HG02588 (cell line): ENCODE measurements around the gene NOTCH2.

Source experiments
- ATAC-seq: cut with Tn5 transposase; IDR thresholded peaks from one replicate; pipeline ENCODE4 v1.9.1; 2021; ENCODE audit warnings: mild to moderate bottlenecking, moderate library complexity; ENCODE audit not compliant: unreplicated experiment

The NOTCH2 gene

DNA sequence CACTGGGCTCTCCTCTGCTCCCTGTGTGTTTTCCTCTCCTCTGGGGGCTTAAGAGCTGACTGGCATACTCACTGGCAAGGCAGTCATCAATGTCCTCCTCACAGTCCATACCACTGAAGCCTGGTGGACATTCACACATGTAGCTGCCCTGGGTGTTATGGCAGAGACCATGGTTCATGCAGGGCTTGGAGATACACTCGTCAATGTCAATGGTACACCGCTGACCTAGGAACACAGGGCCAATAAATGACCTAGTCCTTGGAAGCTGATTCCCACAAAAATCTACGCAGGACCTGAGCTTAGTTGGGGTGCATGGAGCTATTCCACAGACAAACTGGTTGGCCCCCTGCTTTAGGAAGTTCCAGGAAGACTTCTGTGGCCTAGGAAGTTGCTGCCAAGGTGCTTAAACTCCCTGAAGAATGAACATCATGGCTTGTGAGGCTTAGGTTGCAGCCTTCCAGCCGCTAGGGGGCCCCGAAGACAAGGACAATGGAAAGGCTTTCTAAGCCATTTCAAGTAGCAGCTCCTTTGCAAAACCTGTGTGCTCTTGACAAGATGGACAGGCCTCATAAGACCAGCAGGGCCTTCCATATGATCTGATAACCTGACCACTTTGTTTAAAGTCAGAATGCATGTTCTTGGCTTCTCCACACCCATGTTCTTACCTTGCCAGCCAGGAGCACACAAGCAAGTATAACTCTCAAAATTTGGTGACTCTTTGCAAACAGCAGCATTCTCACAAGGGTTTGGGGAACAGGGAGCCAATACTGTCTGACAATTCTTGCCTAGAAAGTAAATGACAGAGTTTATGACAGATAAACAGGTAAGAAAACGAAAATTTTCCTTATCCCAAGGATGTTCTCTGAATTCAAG, 120.9 kb downstream of the NOTCH2 start:
- ATAC-seq = peak; percentile 74

DNA sequence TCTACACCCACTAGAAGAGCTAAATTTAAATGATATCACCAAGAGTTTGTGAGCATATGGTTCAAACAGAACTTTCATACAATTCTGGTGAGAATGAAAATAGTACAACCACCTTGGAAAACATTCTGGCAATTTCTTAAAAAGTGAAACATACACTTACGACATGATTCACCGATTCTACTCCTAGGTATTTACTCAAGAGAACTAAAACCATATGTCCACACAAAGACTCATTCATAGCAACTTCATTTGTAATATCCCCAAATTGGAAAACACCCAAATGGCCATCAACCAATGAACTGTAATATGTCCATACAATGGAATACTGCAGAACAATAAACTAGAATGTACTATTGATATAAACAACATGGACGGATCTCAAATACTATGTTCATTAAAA, 122.0 kb downstream of the NOTCH2 start:
- no peak for ATAC-seq

DNA sequence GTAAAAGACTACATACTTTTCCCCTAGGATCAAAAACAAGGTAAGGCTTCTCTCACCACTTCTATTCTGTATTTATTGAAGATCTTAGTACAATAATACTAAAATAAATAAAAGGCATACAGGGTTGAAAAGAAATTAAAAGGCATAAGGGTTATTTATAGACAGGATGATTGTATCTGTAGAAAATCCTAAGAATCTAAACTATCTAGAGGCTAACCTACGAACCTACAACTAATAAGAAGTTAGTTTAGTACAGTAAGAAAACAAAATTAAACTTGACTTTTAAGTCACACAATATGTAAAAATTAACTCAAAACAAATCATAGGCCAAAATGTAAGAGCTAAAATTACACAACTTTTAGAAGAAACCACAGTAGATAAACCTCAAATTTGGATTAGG, 122.7 kb downstream of the NOTCH2 start:
- ATAC-seq = no peak

DNA sequence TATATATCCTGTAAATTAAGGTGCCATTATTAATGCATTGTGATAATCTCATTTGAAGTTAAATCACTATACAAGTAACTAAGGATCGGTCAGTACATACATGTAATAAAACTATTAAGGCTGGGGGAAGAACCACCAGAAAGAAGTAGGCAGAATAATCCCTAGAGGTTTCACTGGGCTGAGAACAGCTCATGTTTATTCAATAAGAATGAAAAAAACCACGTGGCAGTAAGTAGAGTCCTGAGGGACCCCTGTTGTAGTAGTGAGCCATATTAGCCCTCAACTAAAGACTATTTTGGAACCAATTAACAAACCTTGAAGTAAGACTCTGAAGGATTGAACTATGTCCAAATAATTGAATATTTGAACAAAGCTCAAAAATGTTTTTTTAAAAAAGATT, 126.2 kb downstream of the NOTCH2 start:
- ATAC-seq = no peak

DNA sequence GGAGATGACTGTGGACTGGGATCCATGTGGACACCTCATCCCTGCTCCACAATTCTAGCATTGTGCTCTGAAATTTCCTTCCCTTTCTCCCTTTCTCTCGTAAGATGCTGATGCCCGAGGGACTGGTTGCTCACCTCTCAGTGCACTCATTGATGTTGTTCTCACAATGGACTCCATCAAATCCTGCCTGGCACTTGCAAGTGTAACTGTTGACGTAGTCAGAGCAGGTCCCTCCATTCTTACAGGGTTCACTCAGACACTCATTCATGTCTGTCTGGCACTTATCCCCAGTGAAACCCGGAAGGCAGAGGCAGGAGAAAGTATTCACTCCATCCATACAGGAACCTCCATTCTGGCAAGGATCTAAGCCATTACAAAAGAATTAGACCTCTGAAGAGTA, 128.1 kb downstream of the NOTCH2 start:
- no peak for ATAC-seq

DNA sequence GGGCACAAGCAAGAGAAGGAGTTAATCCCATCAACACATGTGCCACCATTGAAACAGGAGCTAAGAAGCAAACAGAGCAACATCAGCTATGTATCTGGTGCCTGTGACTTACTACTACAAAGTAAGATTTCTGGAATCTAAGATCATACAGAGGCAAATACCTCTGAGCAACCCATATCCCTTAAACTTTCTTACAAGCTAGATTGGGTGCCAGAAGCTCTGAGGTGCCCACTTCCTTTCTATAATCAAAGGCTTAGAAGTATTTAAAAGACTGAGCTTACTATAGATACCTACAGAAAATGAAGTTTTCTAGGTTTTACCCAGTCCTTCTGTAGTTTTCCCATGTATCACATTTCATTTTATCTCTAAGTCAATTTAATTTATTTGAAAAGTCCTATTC, 128.8 kb downstream of the NOTCH2 start:
- no peak for ATAC-seq

DNA sequence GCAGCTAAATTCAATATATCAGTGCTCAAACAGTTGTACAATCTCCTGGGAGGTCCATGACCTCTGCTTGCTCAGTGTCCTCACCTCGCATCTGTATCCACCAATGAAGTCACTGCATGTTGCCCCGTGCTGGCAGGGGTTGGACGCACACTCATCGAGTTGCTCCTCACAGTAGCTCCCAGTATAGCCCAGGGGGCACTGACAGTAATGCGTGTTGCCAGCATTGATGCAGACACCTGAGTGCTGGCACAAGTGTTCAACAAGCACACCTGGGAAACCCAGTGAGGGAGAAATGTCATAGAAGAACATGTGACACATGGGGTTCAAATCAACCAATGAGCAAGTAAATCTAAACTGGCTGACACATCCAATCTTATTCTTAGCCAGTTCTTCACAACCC, 132.3 kb downstream of the NOTCH2 start:
- no peak for ATAC-seq

DNA sequence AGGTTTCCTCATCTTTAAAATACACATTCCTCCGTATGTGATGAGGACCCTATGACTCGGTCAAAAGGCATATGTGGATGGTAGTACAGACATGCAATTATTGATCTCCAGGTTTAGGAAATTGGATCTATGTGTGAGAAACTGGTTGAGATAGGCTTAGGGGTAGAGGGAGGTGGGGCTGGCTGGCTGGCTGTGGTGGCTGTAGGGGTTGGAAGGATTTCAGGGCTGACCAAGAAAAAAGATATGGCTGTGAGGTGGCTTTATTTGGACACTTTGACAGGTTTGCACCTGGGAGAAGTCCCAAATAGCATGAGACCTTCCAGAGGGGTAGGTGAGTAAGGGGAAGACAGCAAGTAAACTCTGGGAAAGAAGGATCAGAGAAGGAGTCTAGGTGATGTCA, 133.5 kb downstream of the NOTCH2 start:
- ATAC-seq = no peak

DNA sequence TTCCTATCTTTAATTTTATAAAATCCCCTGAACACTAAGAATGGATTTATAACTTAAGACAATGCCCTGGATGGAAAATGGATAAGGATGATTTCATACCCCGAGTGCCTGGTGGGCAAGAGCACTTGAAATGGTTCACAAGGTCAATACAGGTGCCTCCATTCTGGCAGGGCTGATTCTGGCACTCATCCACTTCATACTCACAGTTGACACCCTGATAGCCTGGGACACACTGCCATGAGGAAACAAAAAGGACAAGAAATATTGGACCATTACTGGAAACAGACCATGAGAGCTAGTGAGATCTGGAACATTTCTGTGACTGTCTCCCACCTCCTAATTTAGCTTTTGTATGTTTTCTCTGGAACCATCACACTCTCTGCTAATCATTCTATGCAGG, 134.1 kb downstream of the NOTCH2 start:
- ATAC-seq = no peak

DNA sequence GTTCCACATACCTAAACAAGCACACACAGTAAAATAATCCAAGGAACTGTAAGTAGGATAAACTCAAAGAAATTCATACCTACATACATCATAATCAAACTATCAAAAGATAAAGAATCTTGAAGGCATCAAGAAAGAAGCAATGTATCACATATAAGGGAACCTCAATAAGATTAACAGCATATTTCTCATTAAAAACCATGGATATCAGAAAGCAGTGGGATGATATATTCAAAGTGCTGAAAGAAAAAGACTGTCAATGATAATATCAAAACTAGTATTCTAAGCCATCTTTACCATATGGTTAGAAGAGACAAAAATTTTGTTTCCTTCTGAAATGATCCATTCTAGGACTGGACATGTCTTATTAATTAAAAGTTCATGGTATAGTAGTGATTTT, 136.1 kb downstream of the NOTCH2 start:
- no peak for ATAC-seq

DNA sequence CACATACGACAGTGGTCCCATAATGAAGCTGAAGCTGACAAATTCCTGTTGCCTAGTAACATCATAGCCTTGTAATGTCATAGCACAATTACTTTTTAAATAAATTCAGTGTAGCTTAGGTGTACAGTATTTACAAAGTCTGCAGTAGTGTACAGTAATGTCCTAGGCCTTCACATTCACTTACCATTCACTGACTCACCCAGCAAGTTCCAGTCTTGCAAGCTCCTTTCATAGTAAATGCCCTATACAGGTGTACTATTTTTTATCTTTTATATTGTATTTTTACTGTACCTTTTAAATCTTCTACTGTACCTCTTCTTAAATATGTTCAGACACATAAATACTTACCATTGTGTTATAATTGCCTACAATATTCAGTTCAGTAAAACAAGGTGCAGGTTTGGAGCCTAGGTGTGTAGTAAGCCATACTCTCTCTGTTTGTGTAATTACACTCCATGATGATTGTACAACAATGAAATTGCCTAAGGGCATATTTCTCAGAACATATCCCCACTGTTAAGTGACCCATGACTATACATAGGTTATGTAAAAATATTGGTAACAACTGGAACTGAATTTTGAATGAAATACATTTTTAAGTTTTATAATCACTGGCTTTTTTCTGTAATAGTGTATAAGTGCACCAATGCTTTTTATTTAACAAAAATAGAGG, 139.7 kb downstream of the NOTCH2 start:
- ATAC-seq = no peak

DNA sequence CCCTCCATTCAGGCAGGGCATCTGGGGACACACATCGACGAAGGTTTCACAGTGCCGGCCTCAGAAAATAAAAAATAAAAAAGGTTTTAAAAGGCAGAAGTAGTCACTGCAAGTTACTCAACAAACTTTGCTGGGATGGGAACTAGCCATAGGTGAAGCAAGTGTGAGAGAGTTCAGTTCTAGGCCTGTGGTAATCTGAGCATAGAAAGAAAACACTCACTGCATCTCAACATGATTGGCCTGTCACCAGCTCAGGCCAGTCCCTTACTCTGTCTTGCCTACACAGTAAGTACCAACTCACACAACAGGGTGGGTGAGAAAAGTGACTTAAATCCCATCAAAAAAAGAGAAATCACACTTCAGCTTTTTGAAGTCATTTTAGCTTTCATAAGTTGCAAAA, 142.9 kb downstream of the NOTCH2 start:
- ATAC-seq = no peak

DNA sequence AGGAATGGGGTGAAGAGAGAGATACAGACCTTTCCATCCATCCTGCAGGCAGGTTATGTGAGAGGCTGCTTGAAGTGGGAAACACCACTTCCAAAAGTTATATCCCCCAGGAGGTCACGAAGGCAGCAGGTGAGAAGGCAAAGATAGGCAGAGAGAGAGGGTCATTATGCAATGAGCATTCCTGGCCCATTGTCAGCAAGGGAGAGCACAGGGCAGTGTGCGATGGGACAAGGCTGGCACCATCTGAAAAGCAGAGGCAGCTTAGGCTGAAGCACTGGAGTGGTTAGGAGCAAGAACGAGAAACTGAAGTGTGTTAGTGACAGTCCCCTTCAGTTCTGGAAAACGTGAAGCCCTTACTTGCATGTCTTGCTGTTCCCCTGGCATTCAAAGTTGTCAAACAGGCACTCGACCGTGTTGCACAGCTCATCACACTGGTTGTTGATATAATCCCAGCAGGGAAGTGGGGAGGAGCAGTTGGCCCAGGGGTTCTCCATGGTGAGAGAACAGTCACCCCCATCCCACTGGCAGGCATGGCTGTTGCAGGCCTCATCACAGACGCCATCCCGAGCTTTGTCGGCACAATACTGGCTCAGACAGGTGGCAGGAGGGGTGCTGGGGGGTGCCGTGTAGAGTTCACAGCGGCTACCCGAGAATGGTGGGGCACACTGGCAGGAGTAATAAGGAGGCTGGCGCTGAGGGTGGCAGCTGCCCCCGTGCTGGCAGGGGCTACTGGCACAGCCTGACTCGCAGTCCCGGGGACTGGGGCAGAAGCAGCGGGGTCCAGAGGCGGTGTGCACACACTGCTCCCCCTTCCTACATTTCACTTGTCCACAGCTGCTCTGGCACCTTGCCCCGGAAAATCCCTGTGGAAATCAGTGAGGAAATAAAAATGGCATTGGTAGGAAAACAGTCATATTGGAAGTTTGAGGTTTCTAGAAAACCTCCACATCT, 144.2 kb downstream of the NOTCH2 start:
- no peak for ATAC-seq

DNA sequence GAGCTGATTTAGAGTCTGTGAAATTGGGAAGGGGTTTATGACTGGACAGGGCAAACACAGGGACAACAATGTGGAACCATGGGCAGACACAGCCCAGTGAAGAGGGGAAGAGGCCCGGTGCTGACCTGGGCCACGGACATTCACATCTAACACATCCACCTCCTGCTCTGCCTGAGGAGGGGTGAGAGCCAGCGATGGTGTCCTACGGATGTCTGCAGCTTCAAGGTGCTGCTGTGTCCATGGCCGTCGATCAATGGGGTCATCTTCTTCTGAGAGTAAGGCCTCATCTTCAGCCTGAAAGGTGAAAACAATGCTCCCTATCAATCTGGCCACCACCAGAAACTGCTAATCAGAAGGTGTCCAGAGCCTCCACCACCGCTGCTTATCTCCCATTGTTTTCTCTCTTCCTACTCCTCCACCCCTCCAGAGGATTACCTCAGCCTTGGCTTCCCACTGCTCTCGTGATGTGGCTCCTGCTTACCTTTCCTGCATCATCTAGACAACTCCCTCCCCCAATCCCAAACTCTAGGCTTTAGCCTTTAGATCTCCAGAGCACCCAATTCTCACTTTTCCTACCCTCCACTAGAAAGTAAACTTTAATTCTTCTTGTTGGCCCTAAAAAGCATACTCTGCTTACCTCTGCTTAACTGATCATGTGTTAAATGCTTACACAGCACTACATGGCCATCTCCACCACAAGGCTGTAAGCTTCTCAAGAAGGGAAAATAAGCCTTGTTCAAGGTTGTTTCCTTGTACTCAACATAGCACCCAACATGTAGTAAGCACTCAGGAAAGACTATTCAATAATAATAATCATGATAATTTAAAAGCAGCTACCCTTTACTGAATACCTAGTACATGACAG, 149.1 kb downstream of the NOTCH2 start:
- ATAC-seq = no peak

DNA sequence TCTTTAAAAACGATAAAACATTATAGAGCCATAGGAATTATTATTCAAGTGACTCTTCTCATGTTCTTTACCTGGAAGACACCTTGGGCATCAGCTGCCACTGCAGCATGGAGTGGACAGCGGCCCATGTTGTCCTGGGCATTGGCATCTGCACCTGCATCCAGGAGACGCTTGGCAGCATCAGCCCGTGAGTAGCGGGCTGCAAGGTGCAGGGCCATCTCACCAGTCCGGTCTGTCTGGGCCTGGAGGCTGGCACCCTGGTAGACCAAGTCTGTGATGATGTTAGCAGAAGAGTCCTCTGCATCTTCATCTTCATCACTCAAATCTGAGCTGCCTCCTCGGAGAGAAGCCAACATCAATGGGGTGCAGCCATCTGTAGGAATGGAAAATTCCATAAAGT, 150.2 kb downstream of the NOTCH2 start:
- no peak for ATAC-seq

DNA sequence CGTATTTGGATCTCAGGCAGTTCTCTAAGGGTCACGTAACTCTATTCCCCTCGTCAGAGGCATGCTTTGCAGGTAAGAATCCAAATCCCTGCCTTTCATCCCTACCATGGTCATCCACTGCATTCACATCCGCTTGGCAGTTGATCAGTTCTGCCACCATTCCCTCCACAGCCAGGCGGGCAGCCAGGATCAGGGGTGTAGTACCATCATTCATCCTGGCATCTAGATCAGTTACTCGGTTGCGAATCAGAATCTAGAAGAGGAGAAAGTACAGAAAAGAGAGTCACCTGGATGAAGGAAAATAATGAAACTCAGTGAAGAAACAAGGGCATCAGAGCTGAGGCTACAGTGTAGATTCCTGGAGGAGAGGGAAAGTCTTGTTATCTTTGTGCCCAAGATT, 151.2 kb downstream of the NOTCH2 start:
- ATAC-seq = no peak

DNA sequence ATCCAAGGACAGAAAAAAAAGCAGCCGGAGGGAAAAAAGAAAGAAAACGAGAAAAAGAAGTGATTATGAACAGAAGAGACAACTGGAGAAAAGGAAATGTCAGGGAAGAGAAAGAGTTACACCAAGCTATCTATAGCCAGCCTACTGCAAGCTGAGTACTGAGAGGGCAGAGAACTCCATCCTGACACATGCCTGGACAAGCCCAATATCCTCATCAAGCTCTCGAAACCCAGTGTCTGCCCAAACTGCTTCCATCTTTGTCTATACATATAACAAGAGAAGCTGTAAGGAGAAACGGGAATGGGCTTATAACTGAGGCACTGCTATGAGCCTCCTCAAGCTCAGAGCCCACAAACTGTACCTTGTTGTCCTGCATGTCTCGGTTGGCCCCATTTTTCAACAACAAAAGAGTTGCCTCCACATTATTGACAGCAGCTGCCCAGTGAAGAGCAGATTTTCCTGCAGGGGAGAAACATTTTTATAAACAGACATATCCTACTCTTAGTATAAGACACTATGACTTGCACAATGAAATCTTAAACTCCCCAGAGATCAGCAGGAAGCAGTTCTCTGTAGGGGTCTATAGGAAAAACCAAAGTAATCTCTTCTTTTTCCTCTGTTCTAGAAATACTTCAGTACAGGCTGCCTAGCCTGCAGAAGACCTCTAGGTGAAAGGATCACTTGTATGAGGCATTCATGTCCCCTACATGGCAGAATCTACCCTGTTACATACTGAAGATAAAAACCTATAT, 152.0 kb downstream of the NOTCH2 start:
- ATAC-seq = no peak

DNA sequence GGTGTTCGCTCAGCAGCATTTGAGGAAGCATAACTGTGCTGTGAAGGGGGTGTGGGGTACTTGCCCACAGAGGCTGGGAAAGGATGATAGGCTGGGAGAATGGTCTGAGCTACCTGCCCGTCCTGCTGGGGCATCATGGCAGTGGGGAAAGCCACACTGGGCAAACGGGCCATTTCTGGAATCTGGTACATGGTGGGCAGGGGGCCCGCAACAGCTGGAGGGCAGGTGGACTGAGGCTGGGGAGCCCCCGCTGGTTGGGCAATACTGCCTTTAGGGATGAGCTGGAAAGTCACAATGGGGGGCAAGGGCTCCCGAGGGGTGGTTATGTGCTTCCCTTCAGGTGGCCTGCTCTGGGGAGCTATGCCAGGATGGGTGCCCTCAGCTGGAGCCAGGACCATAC, 153.9 kb downstream of the NOTCH2 start:
- ATAC-seq = no peak

DNA sequence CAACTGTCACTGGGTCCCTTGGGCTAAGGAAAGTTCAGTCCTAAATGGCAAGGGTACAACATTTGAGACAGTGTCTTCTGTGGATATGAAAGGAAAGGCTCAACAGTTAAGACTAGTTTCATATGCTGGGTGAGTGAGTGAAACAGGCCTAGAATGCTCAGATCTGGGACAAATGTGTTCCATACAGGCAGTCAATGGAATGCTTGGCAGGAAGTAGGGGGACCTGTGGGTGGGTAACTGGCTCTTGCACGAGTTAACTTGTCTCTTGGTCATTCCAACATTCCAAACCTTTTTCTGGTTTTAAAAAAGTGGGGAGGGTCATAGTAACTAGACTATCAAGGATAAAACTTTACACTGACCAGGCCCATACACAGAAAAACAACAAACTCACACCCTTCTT, 155.4 kb downstream of the NOTCH2 start:
- no peak for ATAC-seq

DNA sequence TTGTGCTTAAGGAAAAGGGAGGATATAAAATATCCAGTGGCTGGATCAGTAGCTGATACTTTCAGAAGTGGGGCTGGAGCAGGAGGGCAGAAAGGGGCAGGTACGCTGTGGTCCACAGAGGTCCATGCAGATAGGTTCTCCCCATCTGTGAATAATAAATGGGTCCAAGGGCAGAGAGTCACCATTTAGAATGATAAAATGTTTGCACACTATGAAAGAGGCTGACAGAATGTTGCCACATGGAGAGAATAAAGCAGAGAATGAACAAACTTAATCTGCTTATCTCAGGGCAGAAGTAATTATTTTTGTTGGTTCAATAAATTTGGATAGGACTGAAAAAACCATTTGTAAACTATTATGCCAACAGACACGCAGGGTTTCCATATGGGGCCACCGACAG, 156.5 kb downstream of the NOTCH2 start:
- ATAC-seq = no peak
